Measurements from ENCODE around the gene KRTAP10-3.

DNA sequence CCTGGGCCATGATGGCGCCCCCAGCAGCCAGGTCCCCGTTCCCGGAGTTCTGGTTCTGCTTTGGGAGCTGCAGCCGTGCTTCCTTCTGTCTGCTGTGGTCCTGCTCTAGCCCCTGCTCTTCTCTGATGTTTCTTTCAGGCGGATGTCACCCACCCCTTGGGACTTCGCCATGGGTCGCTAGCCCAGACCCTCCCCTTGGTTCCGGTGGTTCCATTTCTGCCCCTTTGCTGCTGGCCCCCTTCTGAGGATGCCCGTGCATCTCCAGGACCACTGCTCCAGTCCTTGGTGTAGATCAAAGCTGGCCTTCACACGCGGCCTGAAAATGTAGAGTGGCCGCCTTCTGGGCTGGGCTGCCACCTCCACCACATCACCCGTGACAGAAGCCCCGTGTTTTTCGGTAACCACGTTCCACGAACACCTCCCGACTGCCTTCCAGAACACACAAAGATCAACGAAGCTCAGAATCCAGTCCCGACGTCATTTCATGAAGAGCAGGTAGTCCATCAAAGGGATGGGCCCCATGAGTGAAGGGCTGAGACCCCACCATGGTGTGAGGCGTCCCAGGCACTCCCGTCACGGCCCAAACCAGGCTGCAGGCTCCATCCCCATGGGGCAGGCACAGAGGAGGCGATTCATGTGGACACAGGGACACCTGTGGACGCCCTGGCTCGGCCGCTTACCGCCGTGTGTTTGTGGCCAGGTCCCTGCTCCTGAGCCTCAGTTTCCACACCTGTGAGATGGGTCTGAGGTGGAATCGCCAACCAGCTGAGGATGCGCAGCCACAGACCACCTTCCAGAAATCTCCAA lies 43.0 kb downstream of the KRTAP10-3 start:
- TF ChIP-seq, protein P1, sequence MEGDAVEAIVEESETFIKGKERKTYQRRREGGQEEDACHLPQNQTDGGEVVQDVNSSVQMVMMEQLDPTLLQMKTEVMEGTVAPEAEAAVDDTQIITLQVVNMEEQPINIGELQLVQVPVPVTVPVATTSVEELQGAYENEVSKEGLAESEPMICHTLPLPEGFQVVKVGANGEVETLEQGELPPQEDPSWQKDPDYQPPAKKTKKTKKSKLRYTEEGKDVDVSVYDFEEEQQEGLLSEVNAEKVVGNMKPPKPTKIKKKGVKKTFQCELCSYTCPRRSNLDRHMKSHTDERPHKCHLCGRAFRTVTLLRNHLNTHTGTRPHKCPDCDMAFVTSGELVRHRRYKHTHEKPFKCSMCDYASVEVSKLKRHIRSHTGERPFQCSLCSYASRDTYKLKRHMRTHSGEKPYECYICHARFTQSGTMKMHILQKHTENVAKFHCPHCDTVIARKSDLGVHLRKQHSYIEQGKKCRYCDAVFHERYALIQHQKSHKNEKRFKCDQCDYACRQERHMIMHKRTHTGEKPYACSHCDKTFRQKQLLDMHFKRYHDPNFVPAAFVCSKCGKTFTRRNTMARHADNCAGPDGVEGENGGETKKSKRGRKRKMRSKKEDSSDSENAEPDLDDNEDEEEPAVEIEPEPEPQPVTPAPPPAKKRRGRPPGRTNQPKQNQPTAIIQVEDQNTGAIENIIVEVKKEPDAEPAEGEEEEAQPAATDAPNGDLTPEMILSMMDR (IDR thresholded peaks at IDR 0.05 in 2 of 3, conservative IDR thresholded peaks at IDR 0.05 in 1 of 3; ENCODE audit: borderline replicate concordance in 1 of 3, insufficient read depth in 1 of 3, low read depth in 2 of 3, low read length in 2 of 3) = no peak
- no peak for TF ChIP-seq FOSL1 (IDR thresholded peaks at IDR 0.05; ENCODE audit: low read depth)
- no peak for TF ChIP-seq POLR2A (IDR thresholded peaks at IDR 0.05; ENCODE audit: borderline replicate concordance, extremely low read depth, insufficient read depth, insufficient read length)
